A673 (cell line): ENCODE results near the gene USP31. TPM values are rescaled to one million over a fixed set of nuclear protein-coding genes. Genes with fewer than 3 reads are reported as not detected.

Source experiments
- BruUV-seq: library from RNA; stranded (reverse); fragments of 400-500 nt; replicated peaks from 2 replicates; lab custom pipeline; 2021; lab: Mats Ljungman, UMichigan
- CTCF ChIA-PET: fragments of 300-600 bp; sonication (Branson Sonifier 250); formaldehyde crosslinking; loops from one replicate; lab custom pipeline; 2022; ENCODE audit warnings: antibody characterized with exemption; lab: Charles Lee
- POLR2A ChIA-PET: fragments of 300-600 bp; sonication (Branson Sonifier 250); formaldehyde crosslinking; loops from one replicate; lab custom pipeline; 2022; ENCODE audit warnings: antibody characterized with exemption; ENCODE audit not compliant: low non-redundant PET; lab: Charles Lee
- DNase-seq: peaks from one replicate; pipeline ENCODE4 v3.0.0-alpha.2; 2015; ENCODE audit warnings: low spot score
- H3K27ac ChIP-seq: fragments of 200-600 bp; sonication (generic); 2 replicates; pipeline ENCODE4 v1.5.1; 2016; ENCODE audit warnings: mixed run types, low read depth, mild to moderate bottlenecking, mixed read lengths, antibody characterized with exemption, low read length; ENCODE audit not compliant: poor library complexity, severe bottlenecking
- H3K27me3 ChIP-seq: fragments of 200-600 bp; sonication (generic); replicated peaks from 2 replicates; pipeline ENCODE4 v1.6.1; 2017; ENCODE audit warnings: mixed run types, low read depth, mild to moderate bottlenecking, mixed read lengths, antibody characterized with exemption, low read length; ENCODE audit not compliant: insufficient read depth, poor library complexity
- H3K36me3 ChIP-seq: fragments of 200-600 bp; sonication (generic); 2 replicates; pipeline ENCODE4 v1.6.1; 2016; ENCODE audit warnings: mixed run types, mild to moderate bottlenecking, mixed read lengths, antibody characterized with exemption, low read length; ENCODE audit not compliant: insufficient read depth, poor library complexity, severe bottlenecking
- H3K4me1 ChIP-seq: fragments of 200-600 bp; sonication (generic); 2 replicates; pipeline ENCODE4 v1.6.1; 2017; ENCODE audit warnings: mixed run types, mild to moderate bottlenecking, mixed read lengths, antibody characterized with exemption, low read length; ENCODE audit not compliant: insufficient read depth, poor library complexity, severe bottlenecking
- H3K4me3 ChIP-seq: fragments of 200-600 bp; sonication (generic); 2 replicates; pipeline ENCODE4 v1.5.1; 2016; ENCODE audit warnings: low read depth, mixed run types, mild to moderate bottlenecking, mixed read lengths, low read length; ENCODE audit not compliant: poor library complexity, severe bottlenecking
- H3K9me3 ChIP-seq: fragments of 200-600 bp; sonication (generic); 2 replicates; pipeline ENCODE4 v1.6.1; 2016; ENCODE audit warnings: mixed run types, low read depth, mild to moderate bottlenecking, mixed read lengths, antibody characterized with exemption, low read length; ENCODE audit not compliant: poor library complexity, severe bottlenecking
- EZH2 ChIP-seq: fragments of 200-600 bp; sonication (generic); IDR thresholded peaks from 2 replicates; pipeline ENCODE4 v1.6.1; 2017; ENCODE audit warnings: borderline replicate concordance, low read depth, mild to moderate bottlenecking, mixed read lengths, antibody characterized with exemption, low read length; ENCODE audit not compliant: poor library complexity, severe bottlenecking
- intact Hi-C: fragments of 100-400 bp; cut with micrococcal nuclease; formaldehyde crosslinking; loops from one replicate; pipeline ENCODE4 v1.10.0; 2022; ENCODE audit not compliant: unreplicated experiment
- total RNA-seq: library from RNA; stranded (reverse); gene quantifications from 2 replicates; pipeline ENCODE4 v1.2.3, GENCODE V29; 2021
- TF ChIP-seq, protein P1 (sequence below): fragments of 300-800, 200-600 bp; sonication (generic); conservative IDR thresholded peaks from 2 replicates; pipeline ENCODE4 v1.5.1; 2017; ENCODE audit warnings: low read depth, mild to moderate bottlenecking, antibody characterized with exemption, low read length, moderate library complexity, mixed read lengths

Gene USP31
- total RNA-seq, 1 experiment from 2014 or later = 34.4 TPM

GRCh38 chr16:23120562-23120961, 28.7 kb downstream of the USP31 start:
- no TSS peak for BruUV-seq
- intact Hi-C loops = no loop called here
- DNase-seq = no peak
- POLR2A ChIA-PET = no interaction called here
- peaks cover 54% of the 10 kb centered on the region for H3K4me1 ChIP-seq
- TF ChIP-seq EZH2 = no peak
- TF ChIP-seq, protein P1, sequence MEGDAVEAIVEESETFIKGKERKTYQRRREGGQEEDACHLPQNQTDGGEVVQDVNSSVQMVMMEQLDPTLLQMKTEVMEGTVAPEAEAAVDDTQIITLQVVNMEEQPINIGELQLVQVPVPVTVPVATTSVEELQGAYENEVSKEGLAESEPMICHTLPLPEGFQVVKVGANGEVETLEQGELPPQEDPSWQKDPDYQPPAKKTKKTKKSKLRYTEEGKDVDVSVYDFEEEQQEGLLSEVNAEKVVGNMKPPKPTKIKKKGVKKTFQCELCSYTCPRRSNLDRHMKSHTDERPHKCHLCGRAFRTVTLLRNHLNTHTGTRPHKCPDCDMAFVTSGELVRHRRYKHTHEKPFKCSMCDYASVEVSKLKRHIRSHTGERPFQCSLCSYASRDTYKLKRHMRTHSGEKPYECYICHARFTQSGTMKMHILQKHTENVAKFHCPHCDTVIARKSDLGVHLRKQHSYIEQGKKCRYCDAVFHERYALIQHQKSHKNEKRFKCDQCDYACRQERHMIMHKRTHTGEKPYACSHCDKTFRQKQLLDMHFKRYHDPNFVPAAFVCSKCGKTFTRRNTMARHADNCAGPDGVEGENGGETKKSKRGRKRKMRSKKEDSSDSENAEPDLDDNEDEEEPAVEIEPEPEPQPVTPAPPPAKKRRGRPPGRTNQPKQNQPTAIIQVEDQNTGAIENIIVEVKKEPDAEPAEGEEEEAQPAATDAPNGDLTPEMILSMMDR = no peak
- no peaks in the 10 kb centered on the region for H3K36me3 ChIP-seq
- peak overlapping the region; percentile 12 for H3K27ac ChIP-seq
- no peaks in the 10 kb centered on the region for H3K27me3 ChIP-seq
- CTCF ChIA-PET = interaction anchor here (0.6 kb wide), 1 partner anchor 126 kb away, joined by 8 read pairs; no protein-coding TSS in a partner anchor
- H3K9me3 ChIP-seq = no peaks in the 10 kb centered on the region
- H3K4me3 ChIP-seq = no peak overlapping the region

- H3K27ac ChIP-seq = no peak overlapping the region
- no peak for DNase-seq
- no peaks in the 10 kb centered on the region for H3K27me3 ChIP-seq
- BruUV-seq = no TSS peak
- intact Hi-C loops = no loop called here
- H3K4me3 ChIP-seq = no peak overlapping the region
- TF ChIP-seq EZH2 = no peak
- TF ChIP-seq, protein P1 = no peak
- ChIA-PET CTCF (no interaction called here), POLR2A (no interaction called here)
- H3K9me3 ChIP-seq = no peaks in the 10 kb centered on the region
- peaks cover 48% of the 10 kb centered on the region for H3K4me1 ChIP-seq
- no peaks in the 10 kb centered on the region for H3K36me3 ChIP-seq
Observed at GRCh38 chr16:23119570-23119969, 29.7 kb downstream of the USP31 start.

- H3K4me1 ChIP-seq = peaks cover 23% of the 10 kb centered on the region
- no peaks in the 10 kb centered on the region for H3K27me3 ChIP-seq
- no peak for DNase-seq
- TF ChIP-seq EZH2 = no peak
- TF ChIP-seq, protein P1 = no peak
- peaks cover 6% of the 10 kb centered on the region for H3K9me3 ChIP-seq
- ChIA-PET CTCF (no interaction called here), POLR2A (no interaction called here)
- no peaks in the 10 kb centered on the region for H3K36me3 ChIP-seq
- no TSS peak for BruUV-seq
- intact Hi-C loops = no loop called here
- no peak overlapping the region for H3K27ac ChIP-seq
- no peak overlapping the region for H3K4me3 ChIP-seq
Observed at GRCh38 chr16:23114131-23114904, 34.9 kb downstream of the USP31 start.
